HG02588 (cell line): Measurements from ENCODE around the gene HIGD1A.

ENCODE experiments used
- ATAC-seq: cut with Tn5 transposase; IDR thresholded peaks from one replicate; pipeline ENCODE4 v1.9.1; 2021; ENCODE audit warnings: mild to moderate bottlenecking, moderate library complexity; ENCODE audit not compliant: unreplicated experiment

The HIGD1A gene

DNA sequence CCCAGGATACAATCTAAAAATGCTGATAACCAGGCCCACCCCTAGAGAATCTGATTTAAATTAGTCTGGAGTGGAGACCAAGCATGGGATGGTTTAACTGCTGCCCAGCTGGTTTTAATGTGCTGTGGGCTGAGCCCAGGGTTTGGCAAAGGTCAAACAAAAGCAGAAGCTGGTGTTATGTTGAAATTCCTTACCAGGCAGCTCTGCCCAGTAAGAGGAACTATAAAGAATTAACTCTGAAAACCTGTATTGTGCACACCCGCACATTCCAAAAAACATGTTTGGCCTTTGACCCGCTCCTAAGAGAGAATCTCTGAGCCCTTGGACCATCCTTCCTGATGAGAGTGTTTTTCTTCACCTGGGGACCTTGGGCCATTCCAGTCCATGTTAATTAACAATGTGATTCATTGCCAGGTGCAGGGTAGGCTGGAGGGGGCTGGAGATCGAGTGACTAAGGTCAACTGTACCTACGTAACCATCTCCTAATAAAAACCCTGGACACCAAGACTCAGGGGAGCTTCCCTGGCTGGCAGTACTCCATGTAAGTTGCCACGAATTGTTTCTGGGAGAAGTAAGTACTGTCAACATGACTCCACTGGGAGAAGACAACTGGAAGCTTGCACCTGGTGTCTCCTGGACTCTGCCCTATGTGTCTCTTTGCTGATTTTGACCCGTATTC is 42.1 kb downstream of the HIGD1A start:
- no peak for ATAC-seq

DNA sequence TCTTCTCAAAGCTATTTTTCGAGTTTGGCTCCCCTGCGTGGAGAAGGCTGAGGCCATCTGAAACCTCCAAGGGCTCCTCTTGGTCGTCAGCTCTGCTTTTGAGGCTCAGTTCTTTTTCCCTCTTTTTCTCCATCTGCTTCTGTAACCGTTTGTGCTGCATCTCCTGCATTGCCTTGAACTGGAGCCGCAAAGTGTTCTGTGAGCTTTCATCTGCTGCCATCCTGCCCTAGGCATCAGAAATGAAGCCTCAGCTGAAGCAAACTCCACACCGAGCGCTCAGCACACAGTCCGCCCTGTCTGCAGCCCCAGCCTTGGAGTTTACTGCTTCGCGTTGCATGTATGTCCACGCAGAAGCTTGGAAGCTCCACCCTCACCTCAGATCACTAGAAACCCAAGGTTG is 46.2 kb downstream of the HIGD1A start:
- ATAC-seq: no peak

DNA sequence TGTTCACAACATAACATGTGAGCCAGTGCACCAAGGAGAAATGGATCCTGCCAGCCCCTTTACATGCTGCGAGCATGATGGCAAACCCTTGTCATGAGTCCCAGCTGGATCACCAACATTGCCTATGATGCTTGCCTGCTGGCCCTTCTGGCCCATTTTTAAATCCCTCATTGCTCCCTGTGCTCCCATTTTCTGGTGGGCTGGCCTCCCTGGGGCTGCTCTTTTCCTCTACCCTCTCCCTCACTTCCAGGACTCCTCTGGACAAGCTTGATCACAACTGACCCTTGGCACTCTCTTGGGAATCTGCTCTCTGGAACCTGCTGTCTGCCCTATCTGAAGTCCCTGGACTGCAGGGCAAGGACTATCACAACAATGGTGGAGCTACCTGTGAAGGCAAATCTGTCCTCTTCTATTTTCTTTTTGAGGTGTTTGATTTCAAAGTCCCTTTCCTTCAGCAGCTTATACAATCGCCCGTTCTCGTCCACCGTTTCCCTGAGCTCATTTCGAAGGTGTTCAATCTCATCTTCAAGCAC is 47.5 kb downstream of the HIGD1A start:
- ATAC-seq: no peak

DNA sequence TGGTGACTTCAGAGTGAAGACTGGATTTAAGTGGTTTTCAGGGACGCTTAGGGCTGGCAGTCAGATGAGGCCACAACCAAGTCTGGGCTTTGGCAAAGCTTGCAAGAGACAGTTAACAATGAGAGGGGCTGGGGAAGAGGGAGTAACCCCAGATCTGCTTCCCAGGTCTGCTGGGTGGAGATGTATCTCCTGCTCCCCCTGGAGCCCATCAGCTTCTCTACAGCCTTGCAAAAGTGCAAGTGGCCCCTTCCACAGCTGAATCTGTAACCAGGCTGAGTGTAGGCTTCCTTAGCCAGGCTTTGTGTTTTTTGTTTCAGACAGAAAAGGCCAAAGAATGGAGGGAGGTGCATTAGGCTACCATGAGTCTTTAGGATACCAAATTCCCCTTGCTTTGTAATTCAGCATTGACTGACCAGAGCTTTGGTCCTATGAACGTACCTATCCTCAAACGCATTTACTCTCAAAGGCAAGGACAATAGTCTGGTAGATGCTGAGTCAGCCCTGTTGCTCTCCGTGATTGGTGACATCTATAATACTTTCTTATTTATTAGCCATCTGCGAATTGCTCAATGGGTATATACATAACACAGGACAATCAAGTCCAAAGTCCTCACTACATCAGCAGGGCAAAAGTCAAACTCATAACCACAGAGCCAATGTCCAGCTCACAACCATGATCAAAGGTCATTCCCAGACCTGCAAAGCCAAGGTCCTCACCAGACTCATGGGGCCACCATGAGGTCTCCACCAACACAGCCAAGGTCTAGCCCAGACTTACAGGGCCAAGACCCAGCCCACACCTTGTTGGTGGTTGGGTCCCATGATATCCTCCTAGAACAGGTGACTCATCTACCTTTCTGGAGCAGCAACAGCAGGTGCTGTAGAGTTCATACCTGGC is 48.4 kb downstream of the HIGD1A start:
- ATAC-seq: no peak

DNA sequence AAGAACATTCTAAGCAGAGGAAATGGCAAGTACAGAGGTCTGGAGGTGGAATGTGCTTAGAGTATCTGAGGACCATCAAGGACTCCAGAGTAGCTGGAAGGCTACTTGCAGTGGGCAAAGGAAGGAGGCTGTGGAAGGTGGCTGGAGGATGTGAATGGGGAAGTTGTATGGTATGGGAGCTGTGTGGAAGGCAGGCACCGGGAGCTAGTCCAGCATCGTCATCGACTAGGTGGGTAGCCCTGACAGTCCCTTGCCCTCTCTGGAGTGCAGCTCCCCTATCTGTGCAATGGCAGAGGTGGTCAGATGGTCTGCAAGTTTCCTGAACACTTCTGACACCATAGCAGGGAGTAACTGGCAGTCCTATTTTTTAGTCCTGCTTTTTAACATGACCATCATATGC is 50.5 kb downstream of the HIGD1A start:
- no peak for ATAC-seq

DNA sequence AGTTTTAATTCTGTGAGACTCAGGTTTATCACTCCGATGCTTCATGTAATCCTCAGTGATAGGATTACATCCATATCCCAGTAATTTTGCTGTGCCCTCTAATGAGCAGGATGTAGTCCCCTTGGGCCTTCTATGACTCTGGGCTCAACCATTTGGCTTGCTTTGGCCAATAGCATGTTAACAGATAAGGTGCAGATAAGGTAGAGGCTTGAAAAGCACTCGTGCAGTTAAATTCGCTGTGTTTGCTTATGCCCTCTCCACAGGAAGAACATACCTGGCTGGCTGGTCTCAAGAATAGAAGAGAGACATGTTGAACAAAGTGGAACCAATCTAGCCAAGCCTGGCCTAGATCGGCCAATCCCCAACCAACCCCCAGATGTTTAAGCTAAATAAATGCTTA is 51.3 kb downstream of the HIGD1A start:
- no peak for ATAC-seq

DNA sequence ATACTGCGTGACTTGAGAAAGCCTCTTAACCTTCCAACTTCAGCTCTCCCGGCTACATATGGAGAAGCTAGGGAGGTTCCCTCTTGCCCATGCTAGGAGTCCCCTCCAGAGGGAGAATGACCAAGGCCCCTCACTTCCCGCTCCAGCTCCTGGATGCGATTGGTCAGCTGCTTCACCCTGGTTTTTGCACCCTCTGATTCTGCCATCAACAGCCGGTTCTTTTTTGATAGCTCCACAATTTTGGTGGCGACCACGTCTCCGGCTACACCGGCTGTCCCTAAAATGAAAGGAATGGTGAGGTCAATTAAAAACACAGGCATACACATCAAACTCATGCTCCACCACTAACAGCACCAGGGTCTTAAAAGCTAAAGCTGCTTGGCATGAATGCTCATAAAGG is 51.8 kb downstream of the HIGD1A start:
- ATAC-seq: no peak

DNA sequence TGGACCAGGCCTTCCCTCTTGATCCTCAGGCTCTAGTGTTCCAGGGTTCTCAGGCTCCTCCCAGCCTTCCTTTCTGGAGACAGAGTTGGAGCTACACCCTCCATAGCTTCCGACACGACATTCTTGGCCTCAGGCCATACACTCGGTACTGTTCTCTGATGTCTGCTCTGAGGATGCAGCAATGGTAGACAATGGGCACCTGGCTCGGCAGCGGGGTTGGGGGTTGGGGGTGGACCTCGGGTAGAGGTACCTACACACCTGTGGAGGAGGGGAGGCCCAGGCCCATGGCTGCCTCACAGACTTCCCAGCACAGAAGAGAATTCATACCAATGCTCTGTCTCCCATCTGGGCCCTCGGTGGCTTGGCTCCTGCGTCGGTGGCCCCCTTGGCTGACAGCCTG is 52.7 kb downstream of the HIGD1A start:
- no peak for ATAC-seq

DNA sequence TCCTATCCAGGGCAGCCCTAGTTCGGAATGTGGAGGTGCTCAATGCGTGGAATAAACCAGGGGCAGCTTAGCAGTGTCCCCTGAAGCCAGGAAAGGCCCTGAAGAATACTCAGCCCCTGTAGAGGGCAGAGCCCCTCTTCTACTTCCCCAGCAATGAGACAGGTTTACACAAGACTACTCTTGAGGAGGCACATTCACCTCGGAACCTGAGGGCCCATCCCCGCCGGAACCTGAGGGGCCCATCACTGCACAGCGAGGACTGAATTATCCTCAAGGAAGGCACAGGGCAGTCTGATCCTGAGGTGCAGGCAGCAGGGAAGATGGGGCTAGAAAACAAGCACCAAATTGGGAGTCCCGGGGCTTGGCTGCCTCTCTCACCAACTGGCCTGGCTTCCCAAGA is 53.5 kb downstream of the HIGD1A start:
- ATAC-seq: no peak

DNA sequence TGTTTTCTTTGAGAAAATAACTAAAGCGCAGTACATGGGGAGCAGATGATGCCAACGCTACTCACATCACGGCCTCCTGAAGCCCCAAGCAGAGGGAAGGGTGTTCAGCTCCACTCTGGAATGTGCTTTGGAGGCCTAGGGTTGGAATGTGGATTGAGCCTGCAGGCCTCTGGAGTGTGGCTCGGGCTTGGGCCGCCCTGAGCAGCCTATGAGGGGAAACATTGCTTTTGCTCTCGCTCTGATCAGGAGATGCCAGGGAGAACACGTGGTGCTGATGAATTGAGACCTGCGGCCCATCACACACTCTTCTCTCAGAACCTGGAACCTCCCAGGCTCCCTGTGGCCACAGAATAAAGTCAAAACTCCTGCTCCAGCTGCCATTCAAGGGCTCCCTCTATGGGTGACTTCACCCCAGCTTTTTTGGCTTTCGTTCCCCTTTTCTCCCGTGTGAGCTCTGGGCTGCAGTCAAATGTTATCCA is 54.5 kb downstream of the HIGD1A start:
- ATAC-seq: no peak

DNA sequence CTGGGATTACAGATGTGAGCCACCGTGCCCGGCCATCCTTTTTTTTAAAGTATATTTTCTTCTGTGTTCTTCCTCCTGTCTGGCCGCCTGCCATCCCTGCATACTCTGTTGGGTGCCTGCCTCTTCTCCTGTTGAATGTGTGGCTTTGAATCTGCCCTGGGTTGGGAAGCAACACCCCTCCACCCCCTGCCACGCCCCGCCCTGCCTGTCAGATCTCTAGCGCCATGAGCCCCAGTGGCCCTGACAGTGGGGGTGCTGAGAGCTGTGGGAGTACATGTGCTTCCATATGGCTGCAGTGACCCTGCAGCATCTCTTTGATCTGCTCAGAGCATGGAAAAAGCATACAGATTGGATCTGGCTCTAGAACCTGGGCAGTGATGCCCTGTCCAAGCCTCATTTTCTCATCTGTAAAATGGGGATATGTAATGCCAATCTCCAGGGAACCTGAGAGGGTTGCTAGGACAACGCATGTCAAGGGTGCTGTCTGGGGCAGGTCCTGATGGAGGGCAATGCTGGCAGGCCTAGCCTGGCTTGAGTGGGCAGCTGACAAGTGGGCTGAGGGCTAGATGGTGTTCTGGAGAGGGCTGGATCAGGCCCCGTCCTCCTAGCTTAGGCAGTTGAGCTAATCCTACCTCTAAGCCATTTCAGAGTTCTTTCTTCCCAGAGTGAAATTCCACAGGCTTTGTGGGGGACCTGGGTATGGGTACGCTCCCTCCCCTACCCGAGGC is 55.1 kb downstream of the HIGD1A start:
- ATAC-seq: no peak

DNA sequence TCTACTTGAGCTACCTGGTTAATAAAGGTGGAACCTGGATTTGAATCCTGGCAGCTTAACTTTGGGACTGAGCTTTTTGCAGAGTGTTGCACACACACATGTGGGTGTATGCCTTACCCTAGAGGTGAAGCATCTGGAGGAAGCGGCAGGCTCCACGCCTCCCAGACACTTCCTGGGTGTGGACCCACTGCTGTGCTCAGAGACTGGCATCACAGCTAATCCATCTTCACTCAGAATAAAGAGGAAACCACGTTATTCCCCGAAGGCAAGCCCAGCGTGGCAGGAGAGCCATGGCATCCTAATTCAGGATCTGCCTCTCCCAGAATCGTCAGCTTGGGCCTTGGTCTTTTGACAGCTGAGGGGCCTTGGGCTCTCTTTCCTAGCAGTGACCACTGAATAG is 56.7 kb downstream of the HIGD1A start:
- ATAC-seq: no peak

DNA sequence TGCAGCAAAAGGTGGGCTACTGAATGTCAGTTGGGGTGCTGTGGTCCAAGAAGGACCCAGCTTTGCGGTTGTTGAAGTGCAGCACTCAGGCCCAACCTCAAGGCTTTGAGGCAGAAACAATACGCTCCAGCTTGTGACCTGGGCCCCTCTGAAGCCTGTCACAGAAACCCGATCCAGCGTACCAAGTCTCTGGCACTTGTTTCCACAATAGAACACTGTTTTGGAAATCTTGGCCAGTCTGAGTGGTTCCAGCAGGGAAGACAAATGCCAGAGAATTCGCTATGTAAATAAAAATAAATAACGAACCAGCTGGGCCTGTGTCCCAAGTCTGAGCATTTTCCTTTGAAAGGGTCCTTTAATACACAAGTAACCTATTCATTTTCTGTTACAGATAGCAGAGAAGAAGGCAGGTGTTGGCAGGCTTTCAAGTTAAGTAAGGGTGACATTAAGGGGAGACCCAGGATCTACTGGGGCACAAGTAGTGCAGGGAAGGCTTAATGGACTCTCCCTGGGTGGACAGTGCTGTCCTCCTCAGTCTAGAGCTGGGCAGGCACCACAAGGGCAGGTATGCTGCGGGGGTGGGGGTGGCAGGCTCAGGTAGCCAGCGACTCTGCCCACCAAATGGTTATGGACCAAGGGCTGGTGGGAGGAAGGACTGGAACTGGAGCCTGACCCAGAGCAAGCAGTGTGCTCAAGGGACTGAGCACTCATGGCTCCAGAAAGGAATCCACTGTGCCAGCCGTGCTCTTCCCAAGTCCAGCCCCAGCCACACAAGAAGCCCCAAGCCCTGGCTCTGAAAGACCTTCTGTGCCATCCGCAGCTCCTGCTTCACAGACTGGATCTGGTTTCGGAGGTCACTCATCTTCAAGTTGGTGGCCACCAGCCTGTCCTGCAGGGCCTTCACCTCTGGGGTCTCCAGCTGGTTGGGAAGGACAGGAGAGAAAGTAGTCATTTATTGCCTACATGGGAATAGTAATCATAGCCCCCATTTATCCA is 57.5 kb downstream of the HIGD1A start:
- ATAC-seq: no peak

DNA sequence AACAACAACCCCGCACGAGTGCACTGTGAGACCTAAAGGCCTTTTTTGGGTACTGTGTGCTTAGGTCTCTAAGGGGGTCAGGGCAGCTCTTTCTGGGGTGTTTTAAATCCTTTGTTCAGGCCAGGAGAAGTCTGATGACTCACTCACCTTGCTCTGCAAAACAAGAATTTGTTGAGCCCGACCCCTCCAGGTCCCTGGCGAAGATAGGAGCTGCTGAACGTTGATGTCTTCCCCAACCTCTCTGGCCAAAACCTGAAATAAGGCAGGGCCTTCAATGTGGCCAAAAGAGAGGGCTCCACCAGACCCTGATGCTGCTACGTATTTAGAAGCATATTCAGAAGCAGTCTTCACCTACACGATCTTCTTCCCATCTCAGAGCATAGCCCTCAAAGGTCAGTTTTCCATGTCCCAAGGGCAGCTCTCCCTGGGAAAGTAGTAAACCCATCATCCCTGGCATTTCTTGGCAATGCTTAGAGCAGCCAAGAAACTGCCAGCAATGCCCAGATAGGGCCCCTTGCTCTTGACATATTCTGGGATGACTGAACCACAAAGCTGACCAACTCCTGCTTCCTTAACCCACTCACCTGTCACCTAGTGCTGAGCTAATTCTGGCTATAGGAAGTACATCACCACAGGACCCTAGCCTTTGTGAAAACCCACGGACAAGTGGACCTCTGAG is 58.4 kb downstream of the HIGD1A start:
- no peak for ATAC-seq

DNA sequence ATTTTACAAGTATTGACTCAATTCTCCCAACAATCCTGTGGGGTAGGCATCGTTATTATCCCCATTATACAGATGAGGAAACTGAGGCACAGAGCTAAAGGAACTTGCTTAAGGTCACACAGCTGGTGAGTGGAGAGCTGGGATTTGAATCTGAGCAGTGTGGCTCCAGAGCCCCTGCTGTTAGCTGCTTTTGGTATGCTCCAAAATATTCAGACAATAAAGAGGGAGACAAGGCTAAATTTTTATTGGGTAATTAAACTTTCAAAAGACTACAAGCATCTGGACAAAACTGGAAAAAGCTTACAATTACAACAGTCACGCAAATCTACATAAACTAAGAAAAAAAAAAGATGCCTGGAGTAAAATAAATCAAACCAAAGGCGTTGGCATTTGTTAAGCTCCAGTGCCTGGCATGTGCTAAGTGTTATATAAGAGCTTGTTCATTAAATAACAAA is 59.0 kb downstream of the HIGD1A start:
- ATAC-seq: no peak

DNA sequence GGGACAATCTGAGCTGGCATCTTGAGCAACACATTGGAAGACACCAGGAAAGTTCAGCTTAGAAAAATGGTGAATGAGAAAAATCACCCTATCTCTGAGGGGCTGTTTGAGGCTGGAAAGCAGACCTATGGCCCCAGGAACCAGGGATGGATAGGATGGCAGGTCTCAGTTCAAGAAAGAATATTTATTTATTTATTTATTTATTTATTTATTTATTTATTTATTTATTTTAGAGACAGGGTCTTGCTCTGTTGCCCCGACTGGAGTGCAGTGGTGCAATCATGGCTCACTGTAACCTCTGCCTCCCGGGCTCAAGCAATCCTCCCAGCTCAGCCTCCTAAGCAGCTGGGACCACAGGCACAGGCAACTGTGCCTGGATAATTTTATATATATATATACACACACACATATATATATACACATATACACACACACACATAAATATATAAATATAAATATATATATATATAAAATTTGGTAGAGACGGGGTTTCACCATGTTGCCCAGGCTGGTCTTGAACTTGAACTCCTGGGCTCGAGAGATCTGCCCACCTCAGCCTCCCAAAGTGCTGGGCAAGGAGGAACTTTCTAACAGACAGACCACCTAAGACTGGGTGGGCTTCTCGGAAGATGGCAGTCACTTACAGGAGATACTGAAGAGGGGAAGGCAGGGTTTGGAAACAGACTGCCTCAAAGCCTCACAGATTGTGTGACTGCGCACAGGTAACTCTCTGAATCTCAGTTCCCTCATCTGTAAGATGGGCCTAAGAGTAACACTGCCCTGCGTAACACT is 60.9 kb downstream of the HIGD1A start:
- no peak for ATAC-seq

DNA sequence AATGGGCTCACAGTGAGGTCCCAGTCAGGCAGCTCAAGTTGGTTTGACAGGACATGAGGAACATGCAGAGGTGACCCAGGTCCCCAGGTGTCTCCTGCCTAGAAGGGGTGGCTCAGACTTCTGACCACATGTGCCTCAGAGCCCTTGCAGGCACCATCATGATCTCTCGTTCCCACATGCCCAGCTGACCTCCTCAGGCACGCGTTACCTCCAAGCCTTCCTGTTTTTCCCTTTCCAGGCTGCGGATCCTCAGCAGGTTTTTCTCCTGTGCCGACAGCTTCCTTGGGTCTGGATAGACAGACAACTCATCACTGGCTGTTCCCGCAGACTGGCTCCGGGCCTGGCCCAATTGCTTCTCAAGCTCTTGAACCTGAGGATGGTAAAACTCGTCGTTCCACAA is 61.6 kb downstream of the HIGD1A start:
- ATAC-seq: no peak

DNA sequence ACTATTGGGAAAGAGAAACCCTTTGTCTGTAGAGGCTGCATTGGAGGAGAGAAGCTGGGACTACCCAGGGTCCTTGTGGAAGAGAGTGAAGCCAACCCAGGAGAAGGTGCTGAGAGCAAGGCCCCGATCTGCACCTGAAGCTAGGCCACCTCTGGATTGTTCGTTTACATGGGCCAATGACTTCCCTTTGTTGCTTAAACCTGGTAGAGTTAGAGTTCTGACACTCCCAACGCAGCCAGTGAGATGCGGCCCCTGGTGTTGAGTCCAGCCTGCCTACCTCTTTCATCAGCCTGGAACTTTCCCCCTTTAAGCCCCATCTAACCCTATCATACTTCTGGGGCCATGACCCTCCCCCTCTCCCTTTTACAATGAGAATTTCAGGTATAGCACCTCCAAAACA is 62.0 kb downstream of the HIGD1A start:
- no peak for ATAC-seq

DNA sequence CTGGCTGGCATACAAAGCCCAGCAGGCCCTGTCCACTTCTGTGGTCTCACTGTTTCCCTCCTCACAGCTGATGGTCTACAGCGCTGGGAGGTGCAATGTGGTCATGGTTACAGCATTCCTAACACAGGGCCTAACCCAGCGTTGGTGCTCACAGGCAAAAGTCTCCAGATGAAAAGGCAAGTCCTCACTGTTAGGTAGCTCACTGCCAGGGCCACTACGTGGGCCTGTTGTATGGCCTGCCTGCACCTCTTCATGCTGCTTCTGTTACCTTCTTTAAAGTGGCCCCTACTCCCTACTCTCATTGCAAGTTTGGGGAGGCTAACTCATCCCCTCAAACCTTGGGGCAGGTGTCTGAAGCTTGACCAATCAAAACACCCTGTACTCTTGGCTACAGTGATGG is 62.5 kb downstream of the HIGD1A start:
- ATAC-seq: no peak
